ENCODE measurements around the gene LPIN1.
A peak's percentile ranks its signal among the peaks of the same experiment; 100 is the strongest.

LPIN1 gene

GRCh38 chr2:11784280-11784679 is 37.8 kb downstream of the LPIN1 start:
- TF ChIP-seq CTCF (IDR thresholded peaks at IDR 0.05; ENCODE audit: low read depth, low read length, missing control alignments) = no peak
- no peak for DNase-seq (ENCODE audit: extremely low read depth, low read depth)
- no peak overlapping the region for H3K4me3 ChIP-seq (replicated peaks; ENCODE audit: low read depth, low read length)

GRCh38 chr2:11784747-11785610 is 38.5 kb downstream of the LPIN1 start:
- H3K4me3 ChIP-seq (replicated peaks; ENCODE audit: low read depth, low read length) = no peak overlapping the region
- TF ChIP-seq CTCF (IDR thresholded peaks at IDR 0.05; ENCODE audit: low read depth, low read length, missing control alignments) = peak; percentile 76
- DNase-seq (ENCODE audit: extremely low read depth, low read depth) = no peak

- TF ChIP-seq CTCF (IDR thresholded peaks at IDR 0.05; ENCODE audit: low read depth, low read length, missing control alignments) = no peak
- no peak overlapping the region for H3K4me3 ChIP-seq (replicated peaks; ENCODE audit: low read depth, low read length)
- no peak for DNase-seq (ENCODE audit: extremely low read depth, low read depth)
Observed at GRCh38 chr2:11785611-11785940, 39.1 kb downstream of the LPIN1 start.

- DNase-seq (ENCODE audit: extremely low read depth, low read depth) = no peak
- H3K4me3 ChIP-seq (replicated peaks; ENCODE audit: low read depth, low read length) = no peak overlapping the region
- no peak for TF ChIP-seq CTCF (IDR thresholded peaks at IDR 0.05; ENCODE audit: low read depth, low read length, missing control alignments)
Observed at GRCh38 chr2:11786191-11786590, 39.8 kb downstream of the LPIN1 start.

- no peak for DNase-seq (ENCODE audit: extremely low read depth, low read depth)
- TF ChIP-seq CTCF (IDR thresholded peaks at IDR 0.05; ENCODE audit: low read depth, low read length, missing control alignments) = no peak
- H3K4me3 ChIP-seq (replicated peaks; ENCODE audit: low read depth, low read length) = no peak overlapping the region
Observed at GRCh38 chr2:11786592-11786991, 40.2 kb downstream of the LPIN1 start.

- no peak for TF ChIP-seq CTCF (IDR thresholded peaks at IDR 0.05; ENCODE audit: low read depth, low read length, missing control alignments)
- no peak for DNase-seq (ENCODE audit: extremely low read depth, low read depth)
- no peak overlapping the region for H3K4me3 ChIP-seq (replicated peaks; ENCODE audit: low read depth, low read length)
Observed at GRCh38 chr2:11787991-11788390, 41.6 kb downstream of the LPIN1 start.
